Measurements from ENCODE around the gene UNK.

- no peak for TF ChIP-seq CTCF (IDR thresholded peaks at IDR 0.05)
- no peak for TF ChIP-seq POLR2A (IDR thresholded peaks at IDR 0.05; ENCODE audit: low read depth)
- no peak for TF ChIP-seq POLR2AphosphoS5 (IDR thresholded peaks at IDR 0.05)
These were observed 58.5 kb downstream of the UNK start for GRCh38 chr17:75842963-75843576.

Measured in esophagus muscularis mucosa (tissue), 3 donors.